ENCODE measurements around the gene CCR5AS.

The CCR5AS gene

GRCh38 chr3:46395766-46396530, 10.9 kb downstream of the CCR5AS start:
- Histone ChIP-seq H3K23ac (ENCODE audit: insufficient read length) (no peak overlapping the region), H2BK5ac (ENCODE audit: low read depth, low read length) (no peak overlapping the region), H2AK5ac (ENCODE audit: low read depth, low read length) (no peak overlapping the region), H3K79me2 (ENCODE audit: control insufficient read depth in 1 of 2, insufficient read depth in 2 of 2, low read length in 2 of 2) (no peaks in the 10 kb centered on the region), H2AFZ (ENCODE audit: low read length) (no peak overlapping the region), H3K27me3 (replicated peaks in 1 of 4; ENCODE audit: control insufficient read depth in 3 of 4, extremely low read depth in 1 of 4, insufficient read depth in 3 of 4, low read length in 3 of 4) (no peaks in the 10 kb centered on the region), H4K5ac (ENCODE audit: insufficient read length, low read depth, low read length) (no peak overlapping the region), H4K20me1 (replicated peaks in 1 of 2; ENCODE audit: control insufficient read depth in 1 of 2, insufficient read depth in 2 of 2, low read length in 2 of 2) (no peaks in the 10 kb centered on the region), H2BK20ac (ENCODE audit: low read length) (no peak overlapping the region), H2BK120ac (replicated peaks; ENCODE audit: low read depth, low read length) (no peak overlapping the region), H3K56ac (replicated peaks; ENCODE audit: insufficient read length, low read depth, low read length) (no peak overlapping the region), H3K23me2 (ENCODE audit: low read depth, low read length) (no peaks in the 10 kb centered on the region), H3K9me3 (ENCODE audit: insufficient read depth in 2 of 2, low read depth in 1 of 2, low read length in 1 of 2) (no peaks in the 10 kb centered on the region), H2BK15ac (ENCODE audit: low read length) (no peak overlapping the region), H2BK12ac (ENCODE audit: low read depth, low read length) (no peak overlapping the region), H3K36me3 (ENCODE audit: control insufficient read depth in 2 of 4, insufficient read depth in 4 of 4, low read length in 3 of 4) (no peaks in the 10 kb centered on the region), H3K14ac (ENCODE audit: insufficient read length) (no peak overlapping the region), H3K4ac (replicated peaks; ENCODE audit: insufficient read length, low read depth, low read length) (no peak overlapping the region), H3K9ac (replicated peaks in 1 of 4; ENCODE audit: extremely low read depth in 1 of 4, low read depth in 3 of 4, low read length in 3 of 4) (no peak overlapping the region), H3K4me1 (replicated peaks in 1 of 4; ENCODE audit: control insufficient read depth in 3 of 4, insufficient read depth in 4 of 4, low read length in 3 of 4) (peaks cover 0 to 6% (median under 1%) of the 10 kb centered on the region in 4 experiments; a peak in 1 of 7 replicates), H3K27ac (ENCODE audit: low read depth, low read length) (no peak overlapping the region), H3K4me2 (ENCODE audit: insufficient read depth in 1 of 2, low read depth in 2 of 2, low read length in 2 of 2) (no peak overlapping the region), H4K8ac (ENCODE audit: extremely low read depth, insufficient read depth, low read length) (no peak overlapping the region), H4K91ac (replicated peaks; ENCODE audit: insufficient read length, low read length) (no peak overlapping the region), H3K4me3 (ENCODE audit: extremely low read depth in 1 of 4, insufficient read depth in 2 of 4, low read depth in 3 of 4, low read length in 4 of 4) (no peak overlapping the region), H3K79me1 (ENCODE audit: low read depth, low read length) (no peaks in the 10 kb centered on the region), H3K18ac (ENCODE audit: extremely low read depth, low read length) (no peak overlapping the region)
- DNase-seq (ENCODE audit: low read depth in 1 of 2, low spot score in 2 of 2) (no peak), FAIRE-seq (no peak)
- POLR2A ChIA-PET (ENCODE audit: partially characterized antibody), result no interaction called here
- CTCF ChIA-PET (ENCODE audit: partially characterized antibody), result interaction anchor here (0.6 to 1.9 kb wide), 6 partner anchors 13 to 1046 kb away, joined by 3 to 8 read pairs (median 3); partner anchors contain the start of gene CCR1
- WGBS, 2 experiments (ENCODE audit: extremely low coverage in 1 of 2, insufficient coverage in 1 of 2, insufficient read length in 1 of 2, insufficient replicate concordance in 2 of 2, low coverage in 1 of 2, low lambda C conversion rate in 2 of 2, missing lambda C conversion rate in 1 of 2), result 95% methylated on average over 6 of the region's 6 CpGs; no CpG with 5 or more reads in 1 of the 2 experiments
- TF ChIP-seq SIX5 (IDR thresholded peaks at IDR 0.05; ENCODE audit: low read depth, low read length) (no peak), JUND (IDR thresholded peaks at IDR 0.05; ENCODE audit: low read length) (no peak), RAD21 (IDR thresholded peaks at IDR 0.05 in 1 of 2, conservative IDR thresholded peaks at IDR 0.05 in 1 of 2; ENCODE audit: low read depth in 2 of 2, low read length in 2 of 2) (no peak), TAF7 (optimal IDR thresholded peaks at IDR 0.05; ENCODE audit: borderline replicate concordance, low read depth, low read length) (no peak), YY1 (IDR thresholded peaks at IDR 0.05; ENCODE audit: low read depth, low read length) (no peak), TEAD4 (IDR thresholded peaks at IDR 0.05; ENCODE audit: low read depth, low read length) (no peak), JUN (IDR thresholded peaks at IDR 0.05; ENCODE audit: low read depth, low read length) (no peak), PHF8 (conservative IDR thresholded peaks at IDR 0.05; ENCODE audit: low read depth, low read length) (no peak), NRF1 (IDR thresholded peaks at IDR 0.05; ENCODE audit: low read depth, low read length) (no peak), EP300 (IDR thresholded peaks at IDR 0.05; ENCODE audit: borderline replicate concordance in 1 of 2, low read depth in 2 of 2, low read length in 2 of 2) (no peak), E2F6 (IDR thresholded peaks at IDR 0.05) (no peak), HDAC6 (IDR thresholded peaks at IDR 0.05; ENCODE audit: low read depth, low read length) (no peak)
